DMS153 treated with DMSO at 0.1 percent for 48 hours (cell line): ENCODE results near the gene NENF.
"Not testable (repeated sequence)": the region's sequence is repeated elsewhere in the genome, so short reads cannot be mapped to it uniquely, and the experiment has no call there.

ENCODE experiments used
- DNase-seq: peaks from one replicate; lab custom pipeline; 2025; ENCODE audit not compliant: unreplicated experiment; lab: John Stamatoyannopoulos, UW

The NENF gene

GRCh38 chr1:212458817-212459216 lies 26.1 kb downstream of the NENF start:
- no peak for DNase-seq

GRCh38 chr1:212459656-212460055 lies 26.9 kb downstream of the NENF start:
- no peak for DNase-seq

GRCh38 chr1:212460376-212460775 lies 27.7 kb downstream of the NENF start:
- DNase-seq, result no peak

- DNase-seq, result no peak
Measured at GRCh38 chr1:212461916-212462660, 29.4 kb downstream of the NENF start.

GRCh38 chr1:212463565-212464285 lies 31.0 kb downstream of the NENF start:
- DNase-seq, result no peak

GRCh38 chr1:212465311-212465710 lies 32.6 kb downstream of the NENF start:
- no peak for DNase-seq

- no peak for DNase-seq
Measured at GRCh38 chr1:212466437-212466836, 33.7 kb downstream of the NENF start.

GRCh38 chr1:212466898-212467650 lies 34.4 kb downstream of the NENF start:
- DNase-seq, result no peak

GRCh38 chr1:212467843-212468482 lies 35.2 kb downstream of the NENF start:
- DNase-seq, result peak; percentile 62

GRCh38 chr1:212470059-212470458 lies 37.3 kb downstream of the NENF start:
- no peak for DNase-seq

GRCh38 chr1:212471286-212471685 lies 38.6 kb downstream of the NENF start:
- no peak for DNase-seq

GRCh38 chr1:212471891-212472675 lies 39.4 kb downstream of the NENF start:
- DNase-seq, result no peak

GRCh38 chr1:212473729-212474128 lies 41.0 kb downstream of the NENF start:
- no peak for DNase-seq

GRCh38 chr1:212475151-212475550 lies 42.4 kb downstream of the NENF start:
- no peak for DNase-seq

GRCh38 chr1:212475831-212476230 lies 43.1 kb downstream of the NENF start:
- not testable (repeated sequence) for DNase-seq

- peak; percentile 97 for DNase-seq
Measured at GRCh38 chr1:212477014-212477679, 44.4 kb downstream of the NENF start.

- no peak for DNase-seq
Measured at GRCh38 chr1:212477680-212478466, 45.2 kb downstream of the NENF start.

- no peak for DNase-seq
Measured at GRCh38 chr1:212478467-212479025, 45.8 kb downstream of the NENF start.

- DNase-seq, result no peak
Measured at GRCh38 chr1:212479188-212479587, 46.5 kb downstream of the NENF start.
